NCI-H82 (cell line): ENCODE results near the gene USP35.
"Not testable (repeated sequence)": the region's sequence is repeated elsewhere in the genome, so short reads cannot be mapped to it uniquely, and the experiment has no call there.

Experiments used
- DNase-seq: peaks from one replicate; lab custom pipeline; 2025; lab: John Stamatoyannopoulos, UW

The USP35 gene

GRCh38 chr11:78216021-78216420 lies 27.3 kb downstream of the USP35 start:
- no peak for DNase-seq

GRCh38 chr11:78216571-78217287 lies 28.0 kb downstream of the USP35 start:
- no peak for DNase-seq

GRCh38 chr11:78217650-78218541 lies 29.2 kb downstream of the USP35 start:
- DNase-seq: no peak

- no peak for DNase-seq
Observed at GRCh38 chr11:78218707-78219492, 30.2 kb downstream of the USP35 start.

- no peak for DNase-seq
Observed at GRCh38 chr11:78219493-78220217, 30.9 kb downstream of the USP35 start.

- no peak for DNase-seq
Observed at GRCh38 chr11:78220218-78221157, 31.8 kb downstream of the USP35 start.

GRCh38 chr11:78221396-78222315 lies 32.9 kb downstream of the USP35 start:
- DNase-seq: no peak

- DNase-seq: not testable (repeated sequence)
Observed at GRCh38 chr11:78222726-78223125, 34.0 kb downstream of the USP35 start.

GRCh38 chr11:78223320-78223954 lies 34.7 kb downstream of the USP35 start:
- no peak for DNase-seq

- no peak for DNase-seq
Observed at GRCh38 chr11:78224506-78224905, 35.8 kb downstream of the USP35 start.

- no peak for DNase-seq
Observed at GRCh38 chr11:78224906-78225420, 36.2 kb downstream of the USP35 start.

GRCh38 chr11:78226684-78227680 lies 38.3 kb downstream of the USP35 start:
- no peak for DNase-seq

- no peak for DNase-seq
Observed at GRCh38 chr11:78227921-78228320, 39.2 kb downstream of the USP35 start.

GRCh38 chr11:78228467-78228866 lies 39.7 kb downstream of the USP35 start:
- DNase-seq: peak; percentile 82

- no peak for DNase-seq
Observed at GRCh38 chr11:78229106-78229505, 40.4 kb downstream of the USP35 start.

- DNase-seq: peak; percentile 71
Observed at GRCh38 chr11:78230161-78230877, 41.6 kb downstream of the USP35 start.
